KOPT-K1 (cell line): ENCODE measurements around the gene FAM228A.
"Not testable (repeated sequence)": the region's sequence is repeated elsewhere in the genome, so short reads cannot be mapped to it uniquely, and the experiment has no call there.

Experiments used
- H3K27ac ChIP-seq: fragments of 200-600 bp; sonication (generic); 2 replicates; pipeline ENCODE4 v1.5.1; 2016; ENCODE audit warnings: antibody characterized with exemption, mild to moderate bottlenecking, low read depth, low read length; ENCODE audit not compliant: poor library complexity, severe bottlenecking
- H3K36me3 ChIP-seq: fragments of 200-600 bp; sonication (generic); 2 replicates; pipeline ENCODE4 v1.5.1; 2017; ENCODE audit warnings: antibody characterized with exemption, mild to moderate bottlenecking, low read length, moderate library complexity; ENCODE audit not compliant: insufficient read depth
- H3K9me3 ChIP-seq: fragments of 200-600 bp; sonication (generic); 2 replicates; pipeline ENCODE4 v1.5.1; 2017; ENCODE audit warnings: antibody characterized with exemption, low read length, mild to moderate bottlenecking; ENCODE audit not compliant: insufficient read depth, poor library complexity, severe bottlenecking

Gene FAM228A

DNA sequence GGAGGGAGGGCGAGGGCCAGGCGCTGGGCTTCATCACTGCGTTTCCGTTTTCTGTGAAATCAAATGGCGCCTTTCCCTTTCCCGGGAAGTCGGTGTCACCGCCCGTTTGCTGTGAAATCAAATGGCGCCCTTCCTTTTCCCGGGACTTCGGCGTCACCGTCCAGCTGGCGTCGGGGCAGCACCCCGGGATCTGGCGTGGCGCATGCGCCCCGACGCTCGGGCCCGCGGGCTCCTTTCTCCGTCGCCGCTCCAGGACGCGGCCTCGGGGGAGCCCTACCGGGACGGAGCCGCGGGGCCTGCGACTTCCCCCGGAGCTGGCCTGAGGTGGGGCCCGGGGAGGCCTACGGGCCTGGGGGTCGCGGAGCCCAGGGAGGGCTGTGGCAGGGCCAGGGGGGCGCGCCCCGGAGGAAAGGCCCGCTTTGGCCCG is at the start of gene FAM228A:
Gene FAM228A (plus strand): TSS at position 203 of the 427 bp plus-strand sequence. CDS start 428 bp downstream, outside the sequence.
- no peaks in the 10 kb centered on the region for H3K9me3 ChIP-seq
- H3K27ac ChIP-seq, result no peak within 1 kb of the TSS
- H3K36me3 ChIP-seq, result no peaks in the 10 kb centered on the region

DNA sequence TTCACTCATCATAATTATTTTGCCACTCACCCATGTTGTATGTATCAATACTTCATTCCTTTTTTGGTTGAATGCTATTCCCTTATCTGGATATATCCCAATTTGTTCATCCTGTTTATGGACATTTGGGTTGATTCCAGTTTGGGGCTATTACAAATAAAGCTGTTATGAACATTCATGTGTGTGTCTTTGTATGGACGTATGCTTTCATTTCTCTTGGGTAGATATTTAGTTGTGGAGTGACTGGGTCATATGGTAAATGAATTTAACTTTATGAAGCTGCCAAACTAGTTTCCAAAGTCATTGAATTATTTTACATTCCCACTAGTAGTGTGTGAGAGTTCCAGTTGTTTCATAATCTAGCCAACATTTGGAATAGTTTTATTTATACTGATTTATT is 48.9 kb upstream of the FAM228A start:
- no peaks in the 10 kb centered on the region for H3K9me3 ChIP-seq
- H3K36me3 ChIP-seq, result no peaks in the 10 kb centered on the region
- H3K27ac ChIP-seq, result no peak overlapping the region

DNA sequence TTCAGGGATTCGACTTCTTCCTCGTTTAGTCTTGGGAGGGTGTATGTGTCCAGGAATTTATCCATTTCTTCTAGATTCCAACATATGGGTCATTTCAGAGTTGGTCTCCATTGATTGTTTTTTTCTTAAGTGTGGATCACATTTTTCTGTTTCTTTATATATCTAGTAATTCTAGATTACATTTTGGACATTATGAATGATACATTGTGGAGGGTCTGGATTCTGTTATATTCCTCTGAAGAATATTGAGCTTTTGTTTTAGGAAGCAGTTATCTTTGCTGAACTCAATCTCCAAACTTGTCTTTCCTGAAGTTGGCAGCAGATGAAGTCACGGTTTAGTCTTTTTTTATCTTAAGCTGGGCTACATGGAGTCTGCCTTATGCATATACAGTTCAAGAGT is 42.3 kb upstream of the FAM228A start:
- H3K27ac ChIP-seq, result no peak overlapping the region
- H3K36me3 ChIP-seq, result no peaks in the 10 kb centered on the region
- peaks cover 15% of the 10 kb centered on the region for H3K9me3 ChIP-seq

DNA sequence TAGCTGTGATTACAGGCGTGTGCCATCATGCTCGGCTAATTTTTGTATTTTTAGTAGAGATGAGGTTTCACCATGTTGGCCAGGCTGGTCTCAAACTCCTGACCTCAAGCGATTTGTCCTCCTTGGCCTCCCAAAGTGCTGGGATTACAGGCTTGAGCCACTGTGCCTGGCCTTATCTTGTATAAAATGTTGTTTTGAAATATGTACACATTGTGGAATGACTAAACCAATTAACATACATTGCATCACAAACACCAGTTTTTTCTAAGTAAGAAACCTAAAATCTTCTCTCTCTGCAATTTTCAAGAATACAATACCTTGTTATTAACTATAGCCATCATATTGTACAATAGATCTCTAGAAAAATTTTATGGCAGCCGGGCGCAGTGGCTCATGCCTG is 34.5 kb upstream of the FAM228A start:
- H3K9me3 ChIP-seq, H3K27ac ChIP-seq, H3K36me3 ChIP-seq: not testable (repeated sequence)

- H3K9me3 ChIP-seq, result peaks cover 13% of the 10 kb centered on the region
- no peak overlapping the region for H3K27ac ChIP-seq
- H3K36me3 ChIP-seq, result no peaks in the 10 kb centered on the region
Observed at GRCh38 chr2:24147364-24147763, 27.5 kb upstream of the FAM228A start.

- H3K36me3 ChIP-seq, result no peaks in the 10 kb centered on the region
- no peak overlapping the region for H3K27ac ChIP-seq
- H3K9me3 ChIP-seq, result peaks cover 8% of the 10 kb centered on the region
Observed at GRCh38 chr2:24152413-24153197, 22.2 kb upstream of the FAM228A start.

DNA sequence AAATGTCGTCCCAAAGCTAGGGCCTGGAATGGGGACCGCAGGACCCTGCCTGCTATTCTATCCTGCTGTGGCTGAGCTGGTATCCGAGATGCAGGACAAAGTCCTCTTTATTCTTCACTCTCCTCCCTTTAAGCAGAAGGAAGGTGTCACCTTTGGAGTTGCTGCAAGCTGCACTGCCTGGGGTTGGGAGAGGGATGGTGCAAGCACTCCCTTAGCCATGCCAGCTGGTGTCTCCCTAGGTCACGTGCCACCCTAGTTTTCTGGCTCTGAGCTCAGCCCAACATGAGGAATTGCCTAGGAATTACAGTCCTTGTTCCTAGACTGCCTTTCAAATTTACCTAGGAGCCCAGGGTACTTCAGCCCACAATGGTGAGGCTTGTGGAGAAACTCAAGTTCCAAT is 21.4 kb upstream of the FAM228A start:
- no peaks in the 10 kb centered on the region for H3K9me3 ChIP-seq
- no peaks in the 10 kb centered on the region for H3K36me3 ChIP-seq
- H3K27ac ChIP-seq, result no peak overlapping the region

DNA sequence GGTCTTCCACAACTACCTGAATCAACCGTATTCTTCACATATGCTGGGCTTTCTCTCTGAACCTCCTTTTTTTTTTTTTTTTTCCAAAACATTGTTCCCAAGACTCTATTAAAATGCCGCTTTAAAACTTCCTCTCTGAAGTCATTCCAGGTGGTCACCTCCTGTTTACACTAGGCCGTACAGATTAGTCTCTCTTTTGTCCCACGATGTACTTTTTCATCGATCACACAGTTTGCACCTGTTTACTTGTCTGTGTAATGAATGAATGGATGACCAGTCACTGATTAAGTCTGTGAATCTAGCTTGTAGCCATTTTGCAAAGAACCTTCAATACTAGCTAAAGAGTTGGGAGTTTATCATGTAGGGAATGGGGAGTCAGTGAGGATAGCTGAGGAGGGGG is 16.7 kb upstream of the FAM228A start:
- Histone ChIP-seq H3K9me3 (no peaks in the 10 kb centered on the region), H3K27ac (no peak overlapping the region), H3K36me3 (no peaks in the 10 kb centered on the region)

- Histone ChIP-seq H3K9me3 (no peaks in the 10 kb centered on the region), H3K27ac (no peak overlapping the region)
Observed at GRCh38 chr2:24159708-24160107, 15.1 kb upstream of the FAM228A start.

GRCh38 chr2:24160761-24161160 is 14.1 kb upstream of the FAM228A start:
- H3K27ac ChIP-seq, result no peak overlapping the region
- H3K9me3 ChIP-seq, result no peaks in the 10 kb centered on the region
- no peaks in the 10 kb centered on the region for H3K36me3 ChIP-seq

More at GRCh38 chr2:24159708-24160107, 15.1 kb upstream of the FAM228A start:
- no peaks in the 10 kb centered on the region for H3K36me3 ChIP-seq

DNA sequence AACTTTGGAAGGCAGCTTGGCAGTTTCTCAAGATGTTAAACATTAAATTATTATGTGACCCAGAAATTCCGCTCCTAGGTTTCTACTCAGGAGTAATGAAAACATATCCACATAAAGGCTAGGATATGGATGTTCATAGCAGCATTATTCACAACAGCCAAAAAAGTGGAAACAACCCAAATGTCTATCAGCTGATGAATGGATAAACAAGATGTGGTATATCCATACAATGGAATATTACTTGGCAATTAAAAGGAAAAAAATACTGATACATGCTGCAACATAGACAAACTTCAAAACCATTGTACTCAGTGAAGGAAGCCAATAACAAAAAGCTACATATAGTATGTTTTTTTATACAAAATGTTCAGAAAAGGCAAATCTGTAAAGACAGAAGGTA is 12.4 kb upstream of the FAM228A start:
- H3K36me3 ChIP-seq, result no peaks in the 10 kb centered on the region
- no peak overlapping the region for H3K27ac ChIP-seq
- H3K9me3 ChIP-seq, result no peaks in the 10 kb centered on the region

- Histone ChIP-seq H3K36me3 (no peaks in the 10 kb centered on the region), H3K9me3 (no peaks in the 10 kb centered on the region), H3K27ac (no peak overlapping the region)
Observed at GRCh38 chr2:24163186-24163585, 11.7 kb upstream of the FAM228A start.

GRCh38 chr2:24163601-24164000 is 11.3 kb upstream of the FAM228A start:
- Histone ChIP-seq H3K9me3 (no peaks in the 10 kb centered on the region), H3K27ac (no peak overlapping the region), H3K36me3 (no peaks in the 10 kb centered on the region)

DNA sequence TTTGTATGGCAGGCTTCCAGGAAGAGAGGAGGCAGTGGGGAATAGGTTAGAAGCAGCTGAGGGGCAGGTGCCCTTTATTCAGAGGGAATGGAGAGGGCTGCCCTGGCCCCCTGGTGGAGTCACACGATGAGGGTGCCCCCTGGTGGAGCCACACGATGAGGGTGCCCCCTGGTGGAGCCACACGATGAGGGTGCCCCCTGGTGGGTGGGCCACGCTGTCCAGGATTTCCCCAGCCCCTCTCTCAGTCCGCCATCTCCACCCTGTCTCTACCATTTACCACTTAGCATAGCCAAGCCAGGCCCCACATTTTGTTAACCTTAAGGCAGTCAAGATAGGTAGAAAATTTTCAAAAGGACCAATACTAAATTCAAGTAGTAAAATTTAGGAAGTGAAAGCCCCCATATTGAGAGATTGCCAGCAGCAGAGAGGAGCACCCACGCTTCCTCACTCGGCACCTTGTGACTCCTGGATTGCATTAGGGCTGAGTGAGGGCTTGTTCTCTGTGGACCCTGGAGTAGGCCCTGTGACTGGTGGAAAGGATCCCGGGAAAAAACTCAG is 10.4 kb upstream of the FAM228A start:
- Histone ChIP-seq H3K9me3 (no peaks in the 10 kb centered on the region), H3K27ac (no peak overlapping the region)

DNA sequence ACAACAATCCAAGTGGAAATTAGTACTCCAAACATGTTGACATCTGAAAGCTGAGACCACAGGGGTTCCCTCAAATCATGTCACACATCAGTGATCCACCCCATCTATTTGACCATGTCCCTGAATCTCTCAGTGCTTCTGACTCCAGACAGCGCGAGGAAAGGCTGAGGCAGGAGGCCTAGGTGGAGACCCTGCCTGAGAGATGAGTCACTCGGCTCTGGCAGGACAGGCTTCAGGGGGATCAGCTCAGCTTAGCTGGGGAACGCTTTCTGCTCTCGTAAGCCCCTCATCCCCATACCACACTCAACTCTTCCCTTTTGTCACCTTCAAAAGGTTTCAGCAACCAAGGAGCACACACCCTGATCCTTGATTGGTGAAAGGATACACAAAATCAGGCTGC is 5.8 kb upstream of the FAM228A start:
- no peaks in the 10 kb centered on the region for H3K9me3 ChIP-seq
- H3K36me3 ChIP-seq, result no peaks in the 10 kb centered on the region
- no peak overlapping the region for H3K27ac ChIP-seq

More for the DNA sequence above, 10.4 kb upstream of the FAM228A start:
- H3K36me3 ChIP-seq, result no peaks in the 10 kb centered on the region

- Histone ChIP-seq H3K9me3 (no peaks in the 10 kb centered on the region), H3K36me3 (no peaks in the 10 kb centered on the region), H3K27ac (no peak overlapping the region)
Observed at GRCh38 chr2:24175631-24176187, 856 bp downstream of the FAM228A start.
